Peyer's patch (tissue), 4 donors: ENCODE measurements around the gene CACHD1. TPM values are rescaled to one million over a fixed set of nuclear protein-coding genes. Genes with fewer than 3 reads are reported as not detected.

Source experiments
- DNase-seq, 3 donors: peaks; one replicate each; pipeline ENCODE4 v3.0.0-alpha.2; 2017 to 2019
- H3K27ac ChIP-seq, 4 donors: fragments of 200-600 bp; sonication (generic); one replicate each; pipeline ENCODE4 v1.5.1; 2016 to 2019
- H3K27me3 ChIP-seq, 2 donors: fragments of 200-600 bp; sonication (generic); one replicate each; pipeline ENCODE4 v1.5.1; 2019
- H3K36me3 ChIP-seq, 3 donors: fragments of 200-600 bp; sonication (generic); one replicate each; pipeline ENCODE4 v1.5.1; 2016 to 2019
- H3K4me1 ChIP-seq, 4 donors: fragments of 200-600 bp; sonication (generic); one replicate each; pipeline ENCODE4 v1.5.1; 2016 to 2019
- H3K4me3 ChIP-seq, 4 donors: fragments of 200-600 bp; sonication (generic); 1 replicate in 3 of 4; 2 replicates in 1 of 4; pipeline ENCODE4 v1.5.1; 2016 to 2019; ENCODE audit warnings: mild to moderate bottlenecking in 1 of 4
- H3K9me3 ChIP-seq, 4 donors: fragments of 200-600 bp; sonication (generic); one replicate each; pipeline ENCODE4 v1.5.1; 2016 to 2019; ENCODE audit warnings: mild to moderate bottlenecking in 1 of 4
- POLR2A ChIP-seq, 2 donors: fragments of 450-650 bp; IDR thresholded peaks; one replicate each; pipeline ENCODE4 v1.5.1; 2017; ENCODE audit warnings: antibody characterized with exemption in 2 of 2, mild to moderate bottlenecking in 2 of 2, moderate library complexity in 2 of 2
- total RNA-seq, 4 donors: library from RNA; depleted of rRNA; stranded (reverse); fragments of >200 nt; gene quantifications; one replicate each; pipeline ENCODE4 v1.1.0, GENCODE V29; 2016
- TF ChIP-seq, protein P1 (sequence below), 6 experiments: fragments of 450-650 bp in 4 of 6; fragments of 200-600 bp in 2 of 6; sonication (generic) in 1 of 6; IDR thresholded peaks; one replicate each; pipeline ENCODE4 v1.5.1; 2017 to 2019; ENCODE audit warnings: antibody characterized with exemption in 6 of 6, mild to moderate bottlenecking in 3 of 6, moderate library complexity in 1 of 6

The CACHD1 gene
- total RNA-seq, 4 donors from 2014 or later, result 3.3 to 10.7 (median 6.3) TPM

DNA sequence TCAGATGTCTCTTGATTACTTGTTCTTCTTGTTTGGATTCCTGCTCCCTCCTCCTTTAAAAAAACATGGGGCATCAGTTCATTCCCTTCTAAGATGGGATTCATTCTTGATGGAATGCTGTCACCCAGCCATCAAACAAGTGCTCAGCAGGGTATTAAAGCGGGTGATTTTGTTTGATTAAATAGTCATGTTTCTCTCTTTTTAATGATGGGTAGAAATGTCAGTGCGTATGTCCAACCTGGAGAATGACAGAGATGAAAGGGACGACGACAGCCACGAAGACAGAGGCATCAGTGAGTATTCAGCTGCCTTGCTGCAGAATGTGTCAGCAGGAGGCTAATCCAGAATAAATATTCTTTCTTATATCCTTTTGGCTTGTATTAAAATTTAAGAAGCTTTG lies 211.1 kb downstream of the CACHD1 start:
- Histone ChIP-seq H3K9me3 (no peaks in the 10 kb centered on the region), H3K4me3 (no peak overlapping the region), H3K27me3 (no peaks in the 10 kb centered on the region), H3K27ac (no peak overlapping the region), H3K4me1 (no peaks in the 10 kb centered on the region), H3K36me3 (peaks cover 0 to 6% (median 0%) of the 10 kb centered on the region in 3 donors)
- TF ChIP-seq, protein P1, sequence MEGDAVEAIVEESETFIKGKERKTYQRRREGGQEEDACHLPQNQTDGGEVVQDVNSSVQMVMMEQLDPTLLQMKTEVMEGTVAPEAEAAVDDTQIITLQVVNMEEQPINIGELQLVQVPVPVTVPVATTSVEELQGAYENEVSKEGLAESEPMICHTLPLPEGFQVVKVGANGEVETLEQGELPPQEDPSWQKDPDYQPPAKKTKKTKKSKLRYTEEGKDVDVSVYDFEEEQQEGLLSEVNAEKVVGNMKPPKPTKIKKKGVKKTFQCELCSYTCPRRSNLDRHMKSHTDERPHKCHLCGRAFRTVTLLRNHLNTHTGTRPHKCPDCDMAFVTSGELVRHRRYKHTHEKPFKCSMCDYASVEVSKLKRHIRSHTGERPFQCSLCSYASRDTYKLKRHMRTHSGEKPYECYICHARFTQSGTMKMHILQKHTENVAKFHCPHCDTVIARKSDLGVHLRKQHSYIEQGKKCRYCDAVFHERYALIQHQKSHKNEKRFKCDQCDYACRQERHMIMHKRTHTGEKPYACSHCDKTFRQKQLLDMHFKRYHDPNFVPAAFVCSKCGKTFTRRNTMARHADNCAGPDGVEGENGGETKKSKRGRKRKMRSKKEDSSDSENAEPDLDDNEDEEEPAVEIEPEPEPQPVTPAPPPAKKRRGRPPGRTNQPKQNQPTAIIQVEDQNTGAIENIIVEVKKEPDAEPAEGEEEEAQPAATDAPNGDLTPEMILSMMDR (IDR thresholded peaks at IDR 0.05), result no peak
- no peak for TF ChIP-seq POLR2A (IDR thresholded peaks at IDR 0.05)
- no peak for DNase-seq

DNA sequence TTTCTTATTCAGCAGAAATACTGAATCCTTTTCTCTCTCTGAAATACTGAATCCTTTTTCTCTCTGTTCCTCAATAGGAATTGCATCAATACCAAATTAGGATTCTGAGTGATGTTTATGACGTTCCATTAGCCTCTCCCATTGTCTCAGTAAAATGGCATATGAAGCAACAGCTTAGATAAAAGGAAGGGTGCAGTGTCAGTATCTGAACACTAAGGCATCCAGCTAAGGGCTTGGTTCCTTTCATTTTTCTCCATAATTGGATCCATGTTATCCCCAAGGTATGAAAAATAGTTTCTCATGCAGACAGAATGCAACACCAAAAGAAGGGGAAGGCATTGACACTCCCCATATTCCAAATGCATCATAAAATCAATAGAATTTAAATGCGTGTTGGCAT lies 213.5 kb downstream of the CACHD1 start:
- Histone ChIP-seq H3K4me3 (no peak overlapping the region), H3K4me1 (peaks cover 0 to 11% (median 1%) of the 10 kb centered on the region in 4 donors), H3K27me3 (no peaks in the 10 kb centered on the region), H3K27ac (no peak overlapping the region), H3K36me3 (peaks cover 0 to 6% (median 0%) of the 10 kb centered on the region in 3 donors), H3K9me3 (no peaks in the 10 kb centered on the region)
- DNase-seq, result no peak
- TF ChIP-seq POLR2A (IDR thresholded peaks at IDR 0.05), result no peak
- TF ChIP-seq, protein P1 (IDR thresholded peaks at IDR 0.05), result no peak

DNA sequence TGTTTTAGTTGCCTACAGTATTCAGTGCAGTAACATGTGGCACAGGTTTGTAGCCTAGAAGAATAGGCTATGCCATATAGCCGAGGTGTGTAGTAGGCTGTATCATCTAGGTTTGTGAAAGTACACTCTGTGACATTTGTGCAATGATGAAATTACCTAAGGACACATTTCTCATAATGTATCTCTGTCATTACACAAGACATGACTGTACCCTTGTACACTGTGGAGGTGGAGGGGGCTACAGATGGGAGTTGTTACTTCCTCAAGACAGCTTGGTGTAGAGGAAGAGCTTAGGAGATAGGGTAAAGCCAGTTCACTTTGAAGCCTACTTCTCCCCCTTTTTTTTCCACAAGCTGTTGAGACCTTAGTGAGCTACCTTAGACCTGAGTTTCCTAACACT lies 215.3 kb downstream of the CACHD1 start:
- no peak overlapping the region for H3K4me3 ChIP-seq
- no peaks in the 10 kb centered on the region for H3K9me3 ChIP-seq
- H3K36me3 ChIP-seq, result no peaks in the 10 kb centered on the region
- DNase-seq, result no peak
- no peak overlapping the region for H3K27ac ChIP-seq
- TF ChIP-seq, protein P1 (IDR thresholded peaks at IDR 0.05), result no peak
- TF ChIP-seq POLR2A (IDR thresholded peaks at IDR 0.05), result no peak
- H3K27me3 ChIP-seq, result no peaks in the 10 kb centered on the region
- H3K4me1 ChIP-seq, result peaks cover 0 to 11% (median 1%) of the 10 kb centered on the region in 4 donors

DNA sequence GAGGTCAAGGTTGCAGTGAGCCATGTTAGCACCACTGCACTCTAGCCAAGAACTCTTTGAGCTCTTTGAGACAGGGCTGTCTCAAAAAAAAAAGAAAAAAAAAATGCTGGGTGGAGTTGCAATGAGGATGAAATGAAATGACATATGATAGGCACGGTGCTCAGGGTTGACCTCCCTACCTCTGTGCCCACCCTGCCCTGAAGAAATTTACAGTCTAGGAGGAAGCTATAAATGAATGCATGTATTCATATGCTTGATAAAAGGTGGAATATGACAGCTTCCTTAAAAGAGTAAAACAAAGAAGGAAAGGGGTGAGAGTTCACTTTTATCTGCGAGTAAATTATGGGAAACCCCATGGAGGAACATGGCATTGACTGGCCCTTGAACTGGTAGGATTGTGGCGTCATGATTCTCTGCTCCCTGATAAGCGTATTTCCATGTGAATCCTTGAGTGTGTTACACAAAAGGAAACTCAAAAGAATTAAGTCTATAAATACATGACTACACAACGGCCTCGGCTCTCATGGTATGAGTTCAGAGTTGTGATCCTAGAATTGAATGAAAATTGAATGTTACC lies 215.9 kb downstream of the CACHD1 start:
- H3K36me3 ChIP-seq, result no peaks in the 10 kb centered on the region
- no peak for DNase-seq
- no peak overlapping the region for H3K4me3 ChIP-seq
- no peaks in the 10 kb centered on the region for H3K9me3 ChIP-seq
- peaks cover 0 to 11% (median 1%) of the 10 kb centered on the region in 4 donors for H3K4me1 ChIP-seq
- TF ChIP-seq, protein P1 (IDR thresholded peaks at IDR 0.05), result no peak
- TF ChIP-seq POLR2A (IDR thresholded peaks at IDR 0.05), result no peak
- H3K27ac ChIP-seq, result no peak overlapping the region
- H3K27me3 ChIP-seq, result no peaks in the 10 kb centered on the region

DNA sequence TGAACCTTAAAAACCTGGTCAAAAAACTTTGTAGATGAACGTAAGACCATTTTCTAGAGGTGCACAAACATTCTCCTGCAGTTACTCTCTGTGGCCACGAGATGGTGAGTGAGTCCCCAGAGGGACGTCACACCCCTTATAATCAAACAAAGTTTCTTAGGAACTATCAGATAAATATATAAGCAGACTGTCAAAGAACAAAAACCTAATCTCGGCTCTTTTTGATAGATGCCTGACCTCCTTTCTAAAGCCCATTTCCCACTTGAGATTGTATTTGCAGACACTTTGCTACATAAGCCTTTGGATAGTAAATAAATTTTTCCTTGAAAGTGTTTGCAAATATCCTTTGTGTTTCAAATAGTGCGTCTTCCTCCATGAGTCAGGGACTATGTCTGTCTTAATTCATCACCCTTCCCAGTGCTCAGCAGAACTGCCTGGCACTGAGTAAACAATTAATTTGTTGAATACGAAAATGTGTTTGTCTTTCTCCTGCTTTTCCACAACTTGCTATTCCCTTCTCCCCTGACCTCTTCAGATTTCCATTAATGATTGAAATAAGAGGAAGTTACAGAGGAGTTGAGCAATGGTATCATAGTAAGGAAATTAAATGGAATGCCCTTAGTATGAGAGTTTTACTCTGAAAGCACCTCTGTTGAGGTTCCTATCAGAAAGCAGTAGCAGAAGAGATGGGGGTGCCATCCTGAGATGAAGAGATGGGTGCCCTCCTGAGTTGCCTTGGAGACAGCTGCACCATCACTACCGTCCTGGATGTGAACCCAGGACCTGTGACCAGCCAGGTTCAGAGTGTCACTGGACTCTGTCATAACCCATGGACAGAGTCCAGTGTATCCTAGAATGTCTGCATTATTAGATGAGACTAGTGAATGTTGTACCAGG lies 217.1 kb downstream of the CACHD1 start:
- TF ChIP-seq POLR2A (IDR thresholded peaks at IDR 0.05), result no peak
- TF ChIP-seq, protein P1 (IDR thresholded peaks at IDR 0.05), result peak; percentile 45 to 90 (median 81)
- no peaks in the 10 kb centered on the region for H3K9me3 ChIP-seq
- peaks cover 0 to 14% (median 1%) of the 10 kb centered on the region in 4 donors for H3K4me1 ChIP-seq
- no peaks in the 10 kb centered on the region for H3K27me3 ChIP-seq
- no peak overlapping the region for H3K4me3 ChIP-seq
- peak in 1 of 3 donors; percentile 72 for DNase-seq
- H3K27ac ChIP-seq, result peak overlapping the region in 1 of 4 donors; percentile 19
- H3K36me3 ChIP-seq, result no peaks in the 10 kb centered on the region
